ENCODE measurements around the gene ZDHHC21.

ZDHHC21 gene

GRCh38 chr9:14633906-14634565, 59.2 kb downstream of the ZDHHC21 start:
- no peak for ATAC-seq
- TF ChIP-seq ZFP3 (CRISPR knock-in tag; IDR thresholded peaks at IDR 0.05) (no peak), BACH2 (CRISPR knock-in tag; IDR thresholded peaks at IDR 0.05; ENCODE audit: borderline replicate concordance) (no peak), SNAI2 (CRISPR knock-in tag; IDR thresholded peaks at IDR 0.05) (no peak), CSDC2 (CRISPR knock-in tag; IDR thresholded peaks at IDR 0.05) (no peak), TSHZ2 (CRISPR knock-in tag; IDR thresholded peaks at IDR 0.05) (no peak), ESRRG (CRISPR knock-in tag; IDR thresholded peaks at IDR 0.05) (no peak), TCF4 (CRISPR knock-in tag; IDR thresholded peaks at IDR 0.05; ENCODE audit: borderline replicate concordance) (no peak), ARNTL (CRISPR knock-in tag; IDR thresholded peaks at IDR 0.05; ENCODE audit: borderline replicate concordance, low read depth) (no peak), CSRNP3 (CRISPR knock-in tag; IDR thresholded peaks at IDR 0.05) (no peak), CREB5 (CRISPR knock-in tag; IDR thresholded peaks at IDR 0.05; ENCODE audit: low read depth) (no peak), OSR1 (CRISPR knock-in tag; IDR thresholded peaks at IDR 0.05) (no peak), ZFP30 (CRISPR knock-in tag; IDR thresholded peaks at IDR 0.05) (no peak), POU6F1 (CRISPR knock-in tag; IDR thresholded peaks at IDR 0.05; ENCODE audit: borderline replicate concordance, low read depth) (no peak), ZNF70 (CRISPR knock-in tag; IDR thresholded peaks at IDR 0.05) (no peak), ZNF8 (CRISPR knock-in tag; IDR thresholded peaks at IDR 0.05) (no peak), ZC3H10 (CRISPR knock-in tag; IDR thresholded peaks at IDR 0.05) (no peak), ISL1 (CRISPR knock-in tag; IDR thresholded peaks at IDR 0.05) (no peak), ZNF565 (CRISPR knock-in tag; conservative IDR thresholded peaks at IDR 0.05; ENCODE audit: low read depth) (no peak), RARB (CRISPR knock-in tag; IDR thresholded peaks at IDR 0.05) (no peak)

GRCh38 chr9:14633148-14633547, 60.1 kb downstream of the ZDHHC21 start:
- no peak for TF ChIP-seq ESRRG (CRISPR knock-in tag; IDR thresholded peaks at IDR 0.05)
- TF ChIP-seq ZNF8 (CRISPR knock-in tag; IDR thresholded peaks at IDR 0.05): no peak
- no peak for TF ChIP-seq ZFP3 (CRISPR knock-in tag; IDR thresholded peaks at IDR 0.05)
- no peak for TF ChIP-seq RARB (CRISPR knock-in tag; IDR thresholded peaks at IDR 0.05)
- no peak for TF ChIP-seq ZFP30 (CRISPR knock-in tag; IDR thresholded peaks at IDR 0.05)
- TF ChIP-seq ARNTL (CRISPR knock-in tag; IDR thresholded peaks at IDR 0.05; ENCODE audit: borderline replicate concordance, low read depth): no peak
- TF ChIP-seq POU6F1 (CRISPR knock-in tag; IDR thresholded peaks at IDR 0.05; ENCODE audit: borderline replicate concordance, low read depth): no peak
- no peak for ATAC-seq

GRCh38 chr9:14627513-14627912, 65.7 kb downstream of the ZDHHC21 start:
- ATAC-seq: no peak

More at GRCh38 chr9:14627513-14627912, 65.7 kb downstream of the ZDHHC21 start:
- TF ChIP-seq ZNF8 (CRISPR knock-in tag; IDR thresholded peaks at IDR 0.05) (no peak), RARB (CRISPR knock-in tag; IDR thresholded peaks at IDR 0.05) (no peak), GLIS3 (CRISPR knock-in tag; IDR thresholded peaks at IDR 0.05) (no peak), ISL1 (CRISPR knock-in tag; IDR thresholded peaks at IDR 0.05) (no peak)
